ENCODE data around the gene ZNF460. TPM values are rescaled to one million over a fixed set of nuclear protein-coding genes. Genes with fewer than 3 reads are reported as not detected.

Gene ZNF460
- total RNA-seq, 1 donor from 2014 or later = 30.3 TPM

DNA sequence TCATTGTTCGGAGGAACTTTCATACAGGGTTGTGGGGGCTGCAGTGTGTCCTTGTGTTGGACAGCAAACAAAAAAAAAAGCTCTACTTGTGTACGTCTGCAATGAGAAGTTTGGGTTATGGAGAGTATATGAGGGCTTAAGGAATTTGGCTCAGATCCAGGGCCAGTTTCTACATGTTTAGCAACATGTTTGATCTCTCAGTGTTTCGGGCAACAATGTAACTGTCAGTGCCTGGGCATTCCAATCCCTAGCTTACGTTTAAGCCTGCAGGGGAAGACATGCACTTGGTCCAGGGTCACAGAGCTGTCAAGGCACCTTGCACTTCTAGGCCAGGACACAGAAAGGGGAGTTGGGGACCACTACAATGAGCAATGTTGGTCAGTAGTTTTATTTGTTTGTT is 53.9 kb downstream of the ZNF460 start:
- no peak overlapping the region for H3K4me3 ChIP-seq (ENCODE audit: low read depth, low read length)
- TF ChIP-seq, protein P1, sequence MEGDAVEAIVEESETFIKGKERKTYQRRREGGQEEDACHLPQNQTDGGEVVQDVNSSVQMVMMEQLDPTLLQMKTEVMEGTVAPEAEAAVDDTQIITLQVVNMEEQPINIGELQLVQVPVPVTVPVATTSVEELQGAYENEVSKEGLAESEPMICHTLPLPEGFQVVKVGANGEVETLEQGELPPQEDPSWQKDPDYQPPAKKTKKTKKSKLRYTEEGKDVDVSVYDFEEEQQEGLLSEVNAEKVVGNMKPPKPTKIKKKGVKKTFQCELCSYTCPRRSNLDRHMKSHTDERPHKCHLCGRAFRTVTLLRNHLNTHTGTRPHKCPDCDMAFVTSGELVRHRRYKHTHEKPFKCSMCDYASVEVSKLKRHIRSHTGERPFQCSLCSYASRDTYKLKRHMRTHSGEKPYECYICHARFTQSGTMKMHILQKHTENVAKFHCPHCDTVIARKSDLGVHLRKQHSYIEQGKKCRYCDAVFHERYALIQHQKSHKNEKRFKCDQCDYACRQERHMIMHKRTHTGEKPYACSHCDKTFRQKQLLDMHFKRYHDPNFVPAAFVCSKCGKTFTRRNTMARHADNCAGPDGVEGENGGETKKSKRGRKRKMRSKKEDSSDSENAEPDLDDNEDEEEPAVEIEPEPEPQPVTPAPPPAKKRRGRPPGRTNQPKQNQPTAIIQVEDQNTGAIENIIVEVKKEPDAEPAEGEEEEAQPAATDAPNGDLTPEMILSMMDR (conservative IDR thresholded peaks at IDR 0.05; ENCODE audit: low read depth, low read length) = no peak
- DNase-seq (ENCODE audit: low read depth) = no peak

DNA sequence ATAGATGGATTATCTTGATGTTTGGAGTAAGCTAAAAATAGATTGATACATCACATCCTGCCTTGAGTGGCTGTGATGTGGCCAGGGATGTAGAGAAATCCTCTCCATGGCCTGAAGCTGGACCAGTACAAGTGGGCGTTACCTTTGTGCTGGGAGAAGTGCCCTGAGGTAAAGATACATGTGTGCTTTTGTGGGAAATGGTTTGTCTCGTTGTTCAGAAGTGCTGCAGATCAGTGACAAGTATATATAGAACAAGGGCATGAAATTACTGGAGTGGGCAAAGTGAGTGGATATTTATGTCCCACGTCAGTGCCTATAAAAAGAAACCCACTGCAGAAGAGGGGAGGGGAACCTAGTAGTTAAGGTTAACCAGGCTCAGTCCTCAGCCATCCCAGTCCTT is 58.6 kb downstream of the ZNF460 start:
- DNase-seq (ENCODE audit: low read depth) = no peak
- H3K4me3 ChIP-seq (ENCODE audit: low read depth, low read length) = no peak overlapping the region
- TF ChIP-seq, protein P1 (conservative IDR thresholded peaks at IDR 0.05; ENCODE audit: low read depth, low read length) = no peak

DNA sequence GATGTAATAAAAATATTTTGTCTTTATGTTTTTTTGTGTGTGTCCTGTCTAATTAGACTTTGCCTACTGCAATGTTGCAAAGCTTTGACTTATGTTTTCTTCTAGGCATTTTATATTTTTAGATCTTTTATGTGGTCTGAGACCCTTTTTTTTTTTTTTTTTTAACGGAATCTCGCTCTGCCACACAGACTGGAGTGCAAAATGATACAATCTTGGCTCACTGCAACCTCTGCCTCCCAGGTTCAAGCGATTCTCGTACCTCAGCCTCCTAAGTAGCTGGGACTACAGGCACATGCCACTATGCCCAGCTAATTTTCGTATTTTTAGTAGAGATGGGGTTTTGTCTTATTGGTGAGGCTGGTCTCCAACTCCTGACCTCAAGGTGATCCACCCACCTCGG is 62.3 kb downstream of the ZNF460 start:
- DNase-seq (ENCODE audit: low read depth) = no peak
- TF ChIP-seq, protein P1 (conservative IDR thresholded peaks at IDR 0.05; ENCODE audit: low read depth, low read length) = no peak
- H3K4me3 ChIP-seq (ENCODE audit: low read depth, low read length) = no peak overlapping the region

Other genes starting within 250 kb of the ZNF460 start
- gene USP29, start 160.5 kb upstream of the ZNF460 start, total RNA-seq = not detected in 2 replicates
- not detected in 2 replicates for gene ZIM3, start 135.3 kb upstream of the ZNF460 start, total RNA-seq
- not detected in 2 replicates for gene DUXA, start 113.0 kb upstream of the ZNF460 start, total RNA-seq
- 9.6 and 9.8 TPM in 2 replicates for gene ZNF264, start 89.0 kb upstream of the ZNF460 start, total RNA-seq
- gene AURKC, start 49.5 kb upstream of the ZNF460 start, total RNA-seq = 1.2 and 2.7 TPM in 2 replicates
- gene ZNF805, start 39.9 kb upstream of the ZNF460 start, total RNA-seq = 4.3 and 7.8 TPM in 2 replicates
- 4.2 and 5.7 TPM in 2 replicates for gene ZNF543, start 40.0 kb downstream of the ZNF460 start, total RNA-seq
- 2.7 and 5.8 TPM in 2 replicates for gene ZNF304, start 70.8 kb downstream of the ZNF460 start, total RNA-seq
- 14.8 and 36.2 TPM in 2 replicates for gene TRAPPC2B, start 83.1 kb downstream of the ZNF460 start, total RNA-seq
- 1.3 and 3.4 TPM in 2 replicates for gene ZNF547, start 83.1 kb downstream of the ZNF460 start, total RNA-seq
- gene ZNF548, start 109.4 kb downstream of the ZNF460 start, total RNA-seq = 4.7 and 6.1 TPM in 2 replicates
- 2.5 and 4.6 TPM in 2 replicates for gene ZNF17, start 130.7 kb downstream of the ZNF460 start, total RNA-seq
- gene ZNF749, start 154.8 kb downstream of the ZNF460 start, total RNA-seq = 8.6 and 16.3 TPM in 2 replicates
- gene VN1R1, start 176.7 kb downstream of the ZNF460 start, total RNA-seq = 0.07 TPM in 1 of 2 replicates, not detected in the other
- gene ZNF772, start 197.1 kb downstream of the ZNF460 start, total RNA-seq = 6.1 and 6.2 TPM in 2 replicates
- 2.5 and 3.8 TPM in 2 replicates for gene ZNF419, start 207.3 kb downstream of the ZNF460 start, total RNA-seq
- 4.6 and 5.4 TPM in 2 replicates for gene ZNF773, start 219.5 kb downstream of the ZNF460 start, total RNA-seq
- 1.7 and 2.4 TPM in 2 replicates for gene ZNF549, start 246.9 kb downstream of the ZNF460 start, total RNA-seq